ENCODE results near the gene NOTCH1. TPM values are rescaled to one million over a fixed set of nuclear protein-coding genes. Genes with fewer than 3 reads are reported as not detected.
A peak's percentile ranks its signal among the peaks of the same experiment; 100 is the strongest.

The NOTCH1 gene
- total RNA-seq, 1 donor, result 10.5 TPM

DNA sequence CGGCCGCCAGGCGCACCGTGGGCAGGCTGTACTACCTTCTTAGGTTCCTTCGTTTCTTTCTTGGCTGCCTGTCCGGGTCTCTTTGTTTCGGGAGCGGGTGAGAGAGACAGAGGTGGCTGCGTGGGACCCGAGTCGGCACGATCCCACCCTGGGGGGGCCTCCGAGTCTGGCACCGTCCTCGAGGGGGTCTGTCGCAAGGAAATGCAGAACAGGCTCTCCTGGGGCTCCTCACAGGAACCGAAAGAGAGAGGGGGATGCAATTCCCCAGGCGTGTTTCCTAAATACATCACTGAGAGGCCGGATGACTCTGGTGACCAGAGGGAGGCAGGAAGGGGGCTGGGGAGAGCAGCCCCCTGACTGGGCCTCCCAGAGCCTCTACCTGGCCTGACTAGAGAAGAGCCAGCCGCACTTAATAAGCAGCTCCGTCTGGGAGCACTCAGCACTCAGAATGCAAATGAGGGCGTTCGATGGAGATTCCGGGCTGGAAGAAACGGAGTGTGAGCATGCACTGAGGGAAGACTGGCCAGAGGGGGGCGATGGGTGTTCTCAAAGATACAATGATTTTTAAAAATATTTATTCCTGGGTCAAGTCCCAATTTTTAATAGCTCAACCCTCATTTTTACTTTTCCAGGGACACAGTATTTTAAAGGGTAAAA is 94.5 kb downstream of the NOTCH1 start:
- DNase-seq (ENCODE audit: insufficient read length, low spot score, missing footprints), result no peak
- Histone ChIP-seq H3K4me2 (ENCODE audit: insufficient read depth, low read length) (no peak overlapping the region), H3K4me3 (ENCODE audit: insufficient read depth, low read length) (no peak overlapping the region), H4K20me1 (ENCODE audit: insufficient read depth, low read length) (peaks cover 4% of the 10 kb centered on the region), H3K27me3 (ENCODE audit: insufficient read depth, low read length) (no peaks in the 10 kb centered on the region), H3K36me3 (ENCODE audit: insufficient read depth, low read length) (peaks cover 88% of the 10 kb centered on the region), H3K79me2 (ENCODE audit: insufficient read depth, low read length) (peaks cover 12% of the 10 kb centered on the region), H2AFZ (ENCODE audit: low read length) (no peak overlapping the region), H3K27ac (ENCODE audit: low read depth, low read length) (no peak overlapping the region), H3K9me3 (ENCODE audit: low read depth, low read length) (no peaks in the 10 kb centered on the region), H3K4me1 (ENCODE audit: insufficient read depth, low read length) (no peaks in the 10 kb centered on the region)
- TF ChIP-seq, protein P1, sequence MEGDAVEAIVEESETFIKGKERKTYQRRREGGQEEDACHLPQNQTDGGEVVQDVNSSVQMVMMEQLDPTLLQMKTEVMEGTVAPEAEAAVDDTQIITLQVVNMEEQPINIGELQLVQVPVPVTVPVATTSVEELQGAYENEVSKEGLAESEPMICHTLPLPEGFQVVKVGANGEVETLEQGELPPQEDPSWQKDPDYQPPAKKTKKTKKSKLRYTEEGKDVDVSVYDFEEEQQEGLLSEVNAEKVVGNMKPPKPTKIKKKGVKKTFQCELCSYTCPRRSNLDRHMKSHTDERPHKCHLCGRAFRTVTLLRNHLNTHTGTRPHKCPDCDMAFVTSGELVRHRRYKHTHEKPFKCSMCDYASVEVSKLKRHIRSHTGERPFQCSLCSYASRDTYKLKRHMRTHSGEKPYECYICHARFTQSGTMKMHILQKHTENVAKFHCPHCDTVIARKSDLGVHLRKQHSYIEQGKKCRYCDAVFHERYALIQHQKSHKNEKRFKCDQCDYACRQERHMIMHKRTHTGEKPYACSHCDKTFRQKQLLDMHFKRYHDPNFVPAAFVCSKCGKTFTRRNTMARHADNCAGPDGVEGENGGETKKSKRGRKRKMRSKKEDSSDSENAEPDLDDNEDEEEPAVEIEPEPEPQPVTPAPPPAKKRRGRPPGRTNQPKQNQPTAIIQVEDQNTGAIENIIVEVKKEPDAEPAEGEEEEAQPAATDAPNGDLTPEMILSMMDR (IDR thresholded peaks at IDR 0.05; ENCODE audit: extremely low read depth, low read depth, low read length), result peak; percentile 6

GRCh38 chr9:136448655-136449054 is 97.2 kb downstream of the NOTCH1 start:
- H3K79me2 ChIP-seq (ENCODE audit: insufficient read depth, low read length), result peaks cover 10% of the 10 kb centered on the region
- H3K36me3 ChIP-seq (ENCODE audit: insufficient read depth, low read length), result peaks cover 90% of the 10 kb centered on the region
- no peaks in the 10 kb centered on the region for H3K27me3 ChIP-seq (ENCODE audit: insufficient read depth, low read length)
- no peaks in the 10 kb centered on the region for H3K4me1 ChIP-seq (ENCODE audit: insufficient read depth, low read length)
- H2AFZ ChIP-seq (ENCODE audit: low read length), result no peak overlapping the region
- H4K20me1 ChIP-seq (ENCODE audit: insufficient read depth, low read length), result peaks cover 21% of the 10 kb centered on the region
- H3K9me3 ChIP-seq (ENCODE audit: low read depth, low read length), result no peaks in the 10 kb centered on the region
- TF ChIP-seq, protein P1 (IDR thresholded peaks at IDR 0.05; ENCODE audit: extremely low read depth, low read depth, low read length), result no peak
- no peak overlapping the region for H3K4me2 ChIP-seq (ENCODE audit: insufficient read depth, low read length)
- H3K4me3 ChIP-seq (ENCODE audit: insufficient read depth, low read length), result no peak overlapping the region
- no peak for DNase-seq (ENCODE audit: insufficient read length, low spot score, missing footprints)
- no peak overlapping the region for H3K27ac ChIP-seq (ENCODE audit: low read depth, low read length)

DNA sequence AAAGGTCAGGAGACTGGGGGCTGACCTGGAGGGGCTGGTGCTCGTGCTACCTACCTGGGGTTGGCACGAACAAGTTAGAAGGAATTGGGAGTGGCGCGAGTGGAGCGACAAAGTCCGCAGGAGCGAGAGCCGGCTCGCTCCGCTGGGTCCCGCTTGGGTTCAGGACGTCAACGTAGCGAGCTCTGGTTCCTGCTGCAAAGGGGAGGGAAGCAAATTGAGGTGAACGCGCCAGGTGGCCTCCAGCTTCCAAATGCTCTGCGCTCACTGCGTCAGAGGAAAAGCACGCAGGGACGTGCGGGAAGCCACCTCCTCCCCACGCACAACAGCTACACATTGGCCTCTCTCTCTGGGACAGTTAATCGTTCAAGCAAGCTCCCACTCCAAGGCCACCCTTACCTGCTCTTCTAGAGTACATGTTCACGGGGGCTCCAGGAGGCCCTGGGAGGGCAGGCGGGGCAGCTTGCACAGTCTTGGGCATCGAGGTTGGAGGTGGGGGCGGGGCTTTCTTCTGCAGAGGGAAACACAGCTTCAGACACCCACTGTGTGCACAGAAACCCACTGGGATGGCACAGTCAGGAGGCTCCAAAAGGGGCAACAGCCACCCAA is 98.6 kb downstream of the NOTCH1 start:
- no peaks in the 10 kb centered on the region for H3K9me3 ChIP-seq (ENCODE audit: low read depth, low read length)
- H2AFZ ChIP-seq (ENCODE audit: low read length), result no peak overlapping the region
- DNase-seq (ENCODE audit: insufficient read length, low spot score, missing footprints), result no peak
- no peaks in the 10 kb centered on the region for H3K4me1 ChIP-seq (ENCODE audit: insufficient read depth, low read length)
- no peak overlapping the region for H3K27ac ChIP-seq (ENCODE audit: low read depth, low read length)
- H3K36me3 ChIP-seq (ENCODE audit: insufficient read depth, low read length), result peaks cover 95% of the 10 kb centered on the region
- peaks cover 6% of the 10 kb centered on the region for H3K79me2 ChIP-seq (ENCODE audit: insufficient read depth, low read length)
- TF ChIP-seq, protein P1 (IDR thresholded peaks at IDR 0.05; ENCODE audit: extremely low read depth, low read depth, low read length), result no peak
- no peak overlapping the region for H3K4me2 ChIP-seq (ENCODE audit: insufficient read depth, low read length)
- H4K20me1 ChIP-seq (ENCODE audit: insufficient read depth, low read length), result peaks cover 28% of the 10 kb centered on the region
- no peak overlapping the region for H3K4me3 ChIP-seq (ENCODE audit: insufficient read depth, low read length)
- no peaks in the 10 kb centered on the region for H3K27me3 ChIP-seq (ENCODE audit: insufficient read depth, low read length)

DNA sequence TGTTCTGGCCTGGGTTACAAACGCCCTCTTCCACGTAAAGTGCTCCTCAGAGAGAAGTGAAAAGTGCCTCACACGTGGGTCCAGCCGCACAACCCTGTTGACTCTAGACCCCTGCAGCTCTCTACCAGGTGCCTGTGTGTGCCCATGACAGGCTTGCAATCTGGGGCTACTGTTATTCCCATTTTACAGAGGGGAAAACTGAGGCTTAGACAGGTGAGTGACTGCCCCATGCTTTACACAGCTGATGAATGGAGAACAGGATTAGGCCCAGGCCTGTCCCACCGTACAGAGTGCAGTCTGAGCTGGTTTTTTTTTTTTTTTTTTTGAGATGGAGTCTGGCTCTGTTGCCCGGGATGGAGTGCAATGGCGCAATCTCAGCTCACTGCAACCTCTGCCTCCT is 100.0 kb downstream of the NOTCH1 start:
- no peaks in the 10 kb centered on the region for H3K9me3 ChIP-seq (ENCODE audit: low read depth, low read length)
- H3K27ac ChIP-seq (ENCODE audit: low read depth, low read length), result no peak overlapping the region
- DNase-seq (ENCODE audit: insufficient read length, low spot score, missing footprints), result no peak
- H2AFZ ChIP-seq (ENCODE audit: low read length), result no peak overlapping the region
- peaks cover 42% of the 10 kb centered on the region for H4K20me1 ChIP-seq (ENCODE audit: insufficient read depth, low read length)
- H3K4me1 ChIP-seq (ENCODE audit: insufficient read depth, low read length), result peaks cover 6% of the 10 kb centered on the region
- H3K36me3 ChIP-seq (ENCODE audit: insufficient read depth, low read length), result peaks cover 98% of the 10 kb centered on the region
- peaks cover 2% of the 10 kb centered on the region for H3K79me2 ChIP-seq (ENCODE audit: insufficient read depth, low read length)
- TF ChIP-seq, protein P1 (IDR thresholded peaks at IDR 0.05; ENCODE audit: extremely low read depth, low read depth, low read length), result no peak
- H3K4me3 ChIP-seq (ENCODE audit: insufficient read depth, low read length), result no peak overlapping the region
- no peaks in the 10 kb centered on the region for H3K27me3 ChIP-seq (ENCODE audit: insufficient read depth, low read length)
- H3K4me2 ChIP-seq (ENCODE audit: insufficient read depth, low read length), result no peak overlapping the region

All from osteoblast (primary cell).